Activated naive CD8-positive, alpha-beta T cell treated with anti-CD3 and anti-CD28 coated beads for 36 hours (primary cell): ENCODE data around the gene DDHD1. TPM values are rescaled to one million over a fixed set of nuclear protein-coding genes. Genes with fewer than 3 reads are reported as not detected.
A peak's percentile ranks its signal among the peaks of the same experiment; 100 is the strongest.

Experiments
- DNase-seq: peaks from one replicate; pipeline ENCODE4 v3.0.0; 2021
- H3K27ac Mint-ChIP-seq: one replicate; pipeline ENCODE4 v1.8.0; 2022; ENCODE audit warnings: mild to moderate bottlenecking, moderate library complexity, mixed read lengths
- H3K27me3 Mint-ChIP-seq: one replicate; pipeline ENCODE4 v1.8.0; 2022; ENCODE audit warnings: mild to moderate bottlenecking, mixed read lengths
- H3K36me3 Mint-ChIP-seq: one replicate; pipeline ENCODE4 v1.8.0; 2021; ENCODE audit warnings: mild to moderate bottlenecking, mixed read lengths
- H3K4me1 Mint-ChIP-seq: one replicate; pipeline ENCODE4 v1.8.0; 2021; ENCODE audit warnings: mixed read lengths
- H3K4me3 Mint-ChIP-seq: one replicate; pipeline ENCODE4 v1.8.0; 2022; ENCODE audit warnings: mild to moderate bottlenecking, moderate library complexity, mixed read lengths
- H3K9me3 Mint-ChIP-seq: one replicate; pipeline ENCODE4 v1.8.0; 2022; ENCODE audit warnings: mixed read lengths
- total RNA-seq, 2 experiments: library from RNA; stranded (reverse); gene quantifications; one replicate each; pipeline ENCODE4 v1.2.3, GENCODE V29; 2021

DDHD1 gene
- total RNA-seq, 2 experiments from 2014 or later, result 29.2 to 34.7 TPM

DNA sequence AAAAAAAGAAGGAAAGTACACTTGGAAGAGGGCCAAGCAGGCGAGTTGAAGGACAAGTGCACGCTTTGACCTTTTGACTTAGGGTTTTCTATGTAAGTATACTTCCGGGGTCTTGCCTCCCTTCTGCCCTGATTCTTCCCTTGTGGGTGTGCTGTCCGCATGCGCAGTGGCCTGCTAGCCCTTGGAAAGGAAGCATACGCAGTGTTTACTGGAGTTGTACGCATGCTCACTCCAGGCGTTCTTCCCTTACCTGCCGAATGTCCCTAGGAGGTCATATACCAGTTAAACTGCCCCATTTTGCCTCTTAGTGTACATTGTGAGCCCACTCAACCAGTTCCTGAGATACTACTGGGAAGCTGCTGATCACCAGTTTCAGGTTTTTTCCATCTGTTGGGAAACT, 15.7 kb upstream of the DDHD1 start:
- Mint-ChIP-seq H3K4me3 (no peak overlapping the region), H3K27ac (no peak overlapping the region), H3K27me3 (no peaks in the 10 kb centered on the region), H3K9me3 (no peaks in the 10 kb centered on the region), H3K4me1 (peaks cover 2% of the 10 kb centered on the region), H3K36me3 (peaks cover 5% of the 10 kb centered on the region)
- DNase-seq, result no peak

DNA sequence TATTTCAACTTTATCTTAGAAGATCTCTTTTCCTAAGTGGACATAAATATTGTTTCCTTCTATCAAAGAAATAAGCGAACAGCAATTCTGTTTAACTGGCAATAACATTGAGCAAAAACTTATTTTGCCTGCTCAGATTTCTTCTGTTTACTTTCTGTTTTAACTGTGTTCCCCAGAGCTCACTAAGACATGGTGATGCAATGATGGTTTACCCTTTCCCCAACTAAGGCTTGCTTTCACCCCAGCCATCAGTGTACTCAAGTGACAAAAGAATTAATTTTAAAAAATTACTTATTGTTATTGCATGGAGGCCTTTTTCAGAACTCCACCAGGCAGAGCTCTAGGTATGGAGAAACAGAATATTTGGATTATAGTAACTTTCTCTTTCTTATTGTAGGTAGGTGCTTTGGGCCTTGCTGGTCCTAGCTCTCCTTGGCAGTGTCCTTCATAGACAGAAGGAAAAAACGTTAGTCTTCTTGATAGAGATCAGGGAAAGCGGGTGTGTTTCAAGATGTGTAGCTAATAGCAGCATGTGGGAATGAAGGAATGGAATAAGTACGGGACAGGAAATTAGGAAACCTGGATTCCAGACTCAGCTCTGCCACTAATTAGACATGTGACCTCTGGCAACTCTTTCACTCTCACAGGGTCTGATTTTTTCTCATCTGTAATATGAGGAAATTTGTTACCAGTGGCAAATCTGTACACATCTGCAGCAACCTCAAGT, 14.6 kb upstream of the DDHD1 start:
- Mint-ChIP-seq H3K27me3 (no peaks in the 10 kb centered on the region), H3K27ac (no peak overlapping the region), H3K4me1 (peaks cover 2% of the 10 kb centered on the region), H3K9me3 (peaks cover 2% of the 10 kb centered on the region), H3K4me3 (no peak overlapping the region), H3K36me3 (peaks cover 8% of the 10 kb centered on the region)
- DNase-seq, result no peak

- Mint-ChIP-seq H3K4me1 (peaks cover 4% of the 10 kb centered on the region), H3K27ac (no peak overlapping the region), H3K4me3 (no peak overlapping the region), H3K9me3 (peaks cover 2% of the 10 kb centered on the region), H3K36me3 (peaks cover 6% of the 10 kb centered on the region), H3K27me3 (no peaks in the 10 kb centered on the region)
- DNase-seq, result no peak
Measured at GRCh38 chr14:53161758-53162435, 8.8 kb upstream of the DDHD1 start.

DNA sequence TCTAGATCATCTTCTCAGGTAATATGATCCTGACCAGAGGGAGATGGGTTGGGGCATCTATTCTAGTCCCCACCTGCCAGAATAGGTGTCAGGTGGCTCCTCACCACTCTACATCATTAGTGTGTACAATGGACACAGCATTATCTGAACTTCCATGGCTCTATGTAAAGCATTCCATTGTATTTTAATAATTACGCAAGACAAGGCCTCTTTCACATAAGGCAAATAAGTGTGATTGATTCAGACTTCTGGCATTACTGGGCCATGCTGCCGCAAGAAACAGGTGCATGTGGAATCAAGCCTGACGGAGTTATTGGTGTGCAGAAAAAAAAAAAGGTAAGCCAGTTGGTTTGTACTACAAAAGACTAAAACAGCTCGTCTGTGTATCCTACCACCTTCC, 3.1 kb upstream of the DDHD1 start:
- Mint-ChIP-seq H3K36me3 (peaks cover 11% of the 10 kb centered on the region), H3K4me1 (peaks cover 10% of the 10 kb centered on the region), H3K27ac (no peak overlapping the region), H3K27me3 (peaks cover 4% of the 10 kb centered on the region), H3K9me3 (no peaks in the 10 kb centered on the region), H3K4me3 (no peak overlapping the region)
- DNase-seq, result no peak

- H3K27me3 Mint-ChIP-seq, result peaks cover 4% of the 10 kb centered on the region
- peaks cover 1% of the 10 kb centered on the region for H3K9me3 Mint-ChIP-seq
- peak overlapping the region; percentile 98 for H3K27ac Mint-ChIP-seq
- no peak for DNase-seq
- H3K4me3 Mint-ChIP-seq, result peak overlapping the region; percentile 84
- peaks cover 27% of the 10 kb centered on the region for H3K36me3 Mint-ChIP-seq
- peaks cover 28% of the 10 kb centered on the region for H3K4me1 Mint-ChIP-seq
Measured at GRCh38 chr14:53153702-53154112, 584 bp upstream of the DDHD1 start.

GRCh38 chr14:53152184-53152886, 788 bp downstream of the DDHD1 start:
- Mint-ChIP-seq H3K4me3 (peak overlapping the region; percentile 100), H3K27ac (peak overlapping the region; percentile 99), H3K27me3 (peaks cover 4% of the 10 kb centered on the region), H3K36me3 (peaks cover 34% of the 10 kb centered on the region), H3K9me3 (peaks cover 2% of the 10 kb centered on the region), H3K4me1 (peaks cover 42% of the 10 kb centered on the region)
- DNase-seq, result peak; percentile 73

- H3K36me3 Mint-ChIP-seq, result peaks cover 39% of the 10 kb centered on the region
- peaks cover 49% of the 10 kb centered on the region for H3K4me1 Mint-ChIP-seq
- peak overlapping the region; percentile 99 for H3K27ac Mint-ChIP-seq
- peak; percentile 44 for DNase-seq
- H3K9me3 Mint-ChIP-seq, result peaks cover 2% of the 10 kb centered on the region
- peaks cover 4% of the 10 kb centered on the region for H3K27me3 Mint-ChIP-seq
- peak overlapping the region; percentile 100 for H3K4me3 Mint-ChIP-seq
Measured at GRCh38 chr14:53151523-53152183, 1.5 kb downstream of the DDHD1 start.

DNA sequence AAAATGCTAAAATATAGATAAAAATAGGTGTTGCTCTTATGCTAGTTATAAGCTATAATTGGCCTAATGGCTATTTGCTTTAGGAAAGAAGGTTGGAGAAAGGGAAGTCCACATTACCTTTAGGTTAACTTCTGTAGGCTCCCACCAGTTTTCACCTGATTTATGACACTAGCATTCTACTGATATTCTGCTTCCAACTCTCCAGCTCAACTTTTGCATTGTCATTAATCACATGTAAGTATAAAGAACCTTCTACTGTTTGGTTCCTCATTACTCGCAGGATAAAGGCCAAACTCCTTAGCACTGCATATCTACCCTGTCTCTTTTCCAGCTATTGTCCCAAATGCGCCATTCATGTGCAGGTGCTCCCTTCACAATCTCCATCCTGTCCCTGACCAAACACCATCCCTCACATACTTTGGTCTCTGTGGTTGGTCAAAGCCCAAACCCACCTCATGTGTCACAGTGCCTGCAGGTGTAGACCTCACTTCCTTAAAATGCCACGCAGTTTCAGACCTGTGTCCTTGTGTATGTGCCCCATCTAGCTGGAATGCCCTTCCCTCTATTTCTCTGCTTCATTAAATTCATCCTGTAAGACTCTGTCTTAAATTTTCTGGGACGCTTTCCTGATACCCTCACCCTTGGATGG, 3.3 kb downstream of the DDHD1 start:
- Mint-ChIP-seq H3K27me3 (peaks cover 4% of the 10 kb centered on the region), H3K4me3 (peak overlapping the region; percentile 100), H3K36me3 (peaks cover 57% of the 10 kb centered on the region), H3K27ac (no peak overlapping the region), H3K9me3 (peaks cover 2% of the 10 kb centered on the region), H3K4me1 (peaks cover 59% of the 10 kb centered on the region)
- no peak for DNase-seq

GRCh38 chr14:53148671-53149070, 4.5 kb downstream of the DDHD1 start:
- Mint-ChIP-seq H3K36me3 (peaks cover 67% of the 10 kb centered on the region), H3K9me3 (peaks cover 4% of the 10 kb centered on the region), H3K27ac (peak overlapping the region; percentile 72), H3K27me3 (peaks cover 4% of the 10 kb centered on the region), H3K4me3 (peak overlapping the region; percentile 73), H3K4me1 (peaks cover 62% of the 10 kb centered on the region)
- no peak for DNase-seq

- Mint-ChIP-seq H3K36me3 (peaks cover 74% of the 10 kb centered on the region), H3K27ac (peak overlapping the region; percentile 72), H3K4me1 (peaks cover 61% of the 10 kb centered on the region), H3K9me3 (peaks cover 10% of the 10 kb centered on the region), H3K4me3 (no peak overlapping the region), H3K27me3 (no peaks in the 10 kb centered on the region)
- DNase-seq, result no peak
Measured at GRCh38 chr14:53147893-53148292, 5.2 kb downstream of the DDHD1 start.

- peaks cover 79% of the 10 kb centered on the region for H3K36me3 Mint-ChIP-seq
- peak overlapping the region; percentile 18 for H3K4me3 Mint-ChIP-seq
Measured at GRCh38 chr14:53147208-53147607, 5.9 kb downstream of the DDHD1 start.

DNA sequence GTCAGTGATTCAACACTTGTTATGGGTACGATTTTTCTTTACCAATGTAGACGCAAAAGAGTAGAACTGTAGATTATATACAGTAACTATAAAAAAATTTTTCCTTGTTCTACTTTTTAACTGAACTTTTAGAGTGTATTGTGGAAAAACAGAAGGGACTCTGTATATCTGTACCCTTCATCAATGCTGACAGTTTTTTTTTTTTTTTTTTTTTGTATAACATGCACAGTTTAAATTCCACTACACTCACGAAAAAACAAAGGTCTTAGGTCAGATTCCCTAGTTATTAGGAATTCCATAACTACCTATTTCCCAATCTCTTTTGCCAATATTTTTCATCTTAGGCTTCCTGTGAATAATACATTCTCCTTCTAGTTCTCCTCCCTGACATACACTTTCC, 6.4 kb downstream of the DDHD1 start:
- peak overlapping the region; percentile 18 for H3K4me3 Mint-ChIP-seq
- H3K4me1 Mint-ChIP-seq, result peaks cover 61% of the 10 kb centered on the region
- peaks cover 18% of the 10 kb centered on the region for H3K9me3 Mint-ChIP-seq
- H3K27me3 Mint-ChIP-seq, result no peaks in the 10 kb centered on the region
- H3K27ac Mint-ChIP-seq, result peak overlapping the region; percentile 39
- peaks cover 79% of the 10 kb centered on the region for H3K36me3 Mint-ChIP-seq
- DNase-seq, result no peak

More at GRCh38 chr14:53147208-53147607, 5.9 kb downstream of the DDHD1 start:
- H3K27me3 Mint-ChIP-seq, result no peaks in the 10 kb centered on the region
- peaks cover 61% of the 10 kb centered on the region for H3K4me1 Mint-ChIP-seq
- DNase-seq, result no peak
- H3K9me3 Mint-ChIP-seq, result peaks cover 13% of the 10 kb centered on the region
- H3K27ac Mint-ChIP-seq, result peak overlapping the region; percentile 39

- peaks cover 86% of the 10 kb centered on the region for H3K36me3 Mint-ChIP-seq
- peaks cover 38% of the 10 kb centered on the region for H3K9me3 Mint-ChIP-seq
- peak overlapping the region; percentile 14 for H3K4me3 Mint-ChIP-seq
- no peak for DNase-seq
- peaks cover 52% of the 10 kb centered on the region for H3K4me1 Mint-ChIP-seq
- peak overlapping the region; percentile 70 for H3K27ac Mint-ChIP-seq
- H3K27me3 Mint-ChIP-seq, result no peaks in the 10 kb centered on the region
Measured at GRCh38 chr14:53144244-53144643, 8.9 kb downstream of the DDHD1 start.

- Mint-ChIP-seq H3K4me3 (no peak overlapping the region), H3K27ac (no peak overlapping the region), H3K36me3 (peaks cover 85% of the 10 kb centered on the region), H3K4me1 (peaks cover 37% of the 10 kb centered on the region), H3K27me3 (no peaks in the 10 kb centered on the region), H3K9me3 (peaks cover 54% of the 10 kb centered on the region)
- DNase-seq, result no peak
Measured at GRCh38 chr14:53140585-53140984, 12.5 kb downstream of the DDHD1 start.
